ENCODE results near the gene ZNF865. TPM values are rescaled to one million over a fixed set of nuclear protein-coding genes. Genes with fewer than 3 reads are reported as not detected.

Gene ZNF865
- total RNA-seq, 1 experiment from 2014 or later = 21.7 TPM

GRCh38 chr19:55642153-55643002 is 36.9 kb downstream of the ZNF865 start:
- DNase-seq (ENCODE audit: low spot score) = peak; percentile 36
- peaks cover 4% of the 10 kb centered on the region for H3K9me3 Mint-ChIP-seq
- POLR2A ChIA-PET = interaction anchor here (1.0 kb wide), 1 partner anchor 12 kb away, joined by 3 read pairs; the partner anchor contains the start of gene U2AF2
- peak overlapping the region; percentile 89 for H3K4me3 Mint-ChIP-seq
- ATAC-seq = peak; percentile 2; the same call in 1 of the 2 replicates
- H3K27me3 Mint-ChIP-seq (ENCODE audit: low read depth) = peaks cover 9% of the 10 kb centered on the region
- peaks cover 26% of the 10 kb centered on the region for H3K4me1 Mint-ChIP-seq
- CTCF ChIA-PET = interaction anchor here (1.0 to 2.6 kb wide), 5 partner anchors 10 to 181 kb away, joined by 5 to 12 read pairs (median 11); partner anchors contain the start of gene ISOC2
- peaks cover 24% of the 10 kb centered on the region for H3K36me3 Mint-ChIP-seq
- H3K27ac Mint-ChIP-seq = peak overlapping the region; percentile 71; the same call in 1 of the 2 replicates
- TF ChIP-seq, protein P1, sequence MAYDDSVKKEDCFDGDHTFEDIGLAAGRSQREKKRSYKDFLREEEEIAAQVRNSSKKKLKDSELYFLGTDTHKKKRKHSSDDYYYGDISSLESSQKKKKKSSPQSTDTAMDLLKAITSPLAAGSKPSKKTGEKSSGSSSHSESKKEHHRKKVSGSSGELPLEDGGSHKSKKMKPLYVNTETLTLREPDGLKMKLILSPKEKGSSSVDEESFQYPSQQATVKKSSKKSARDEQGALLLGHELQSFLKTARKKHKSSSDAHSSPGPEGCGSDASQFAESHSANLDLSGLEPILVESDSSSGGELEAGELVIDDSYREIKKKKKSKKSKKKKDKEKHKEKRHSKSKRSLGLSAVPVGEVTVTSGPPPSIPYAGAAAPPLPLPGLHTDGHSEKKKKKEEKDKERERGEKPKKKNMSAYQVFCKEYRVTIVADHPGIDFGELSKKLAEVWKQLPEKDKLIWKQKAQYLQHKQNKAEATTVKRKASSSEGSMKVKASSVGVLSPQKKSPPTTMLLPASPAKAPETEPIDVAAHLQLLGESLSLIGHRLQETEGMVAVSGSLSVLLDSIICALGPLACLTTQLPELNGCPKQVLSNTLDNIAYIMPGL (CRISPR knock-in tag; IDR thresholded peaks at IDR 0.05) = peak; percentile 25
- TF ChIP-seq NFE2L1 (CRISPR knock-in tag; IDR thresholded peaks at IDR 0.05) (no peak; the same call in 1 of the 2 replicates), SP1 (CRISPR knock-in tag; conservative IDR thresholded peaks at IDR 0.05) (no peak), AFF4 (CRISPR knock-in tag; IDR thresholded peaks at IDR 0.05; ENCODE audit: borderline replicate concordance) (no peak), ZNF416 (CRISPR knock-in tag; IDR thresholded peaks at IDR 0.05) (no peak; the same call in 1 of the 2 replicates), FOXP1 (CRISPR knock-in tag; IDR thresholded peaks at IDR 0.05; ENCODE audit: borderline replicate concordance) (peak; percentile 81; the same call in 1 of the 2 replicates), E2F1 (CRISPR knock-in tag; IDR thresholded peaks at IDR 0.05) (0 out of 2 replicates have a peak, but pooled peaks have one; percentile 22), ESRRA (CRISPR knock-in tag; IDR thresholded peaks at IDR 0.05; ENCODE audit: borderline replicate concordance) (no peak), ELF4 (CRISPR knock-in tag; IDR thresholded peaks at IDR 0.05; ENCODE audit: low read depth) (no peak), TCF7 (CRISPR knock-in tag; IDR thresholded peaks at IDR 0.05; ENCODE audit: low read depth) (no peak), KAT7 (CRISPR knock-in tag; IDR thresholded peaks at IDR 0.05; ENCODE audit: borderline replicate concordance) (no peak), ZNF423 (CRISPR knock-in tag; IDR thresholded peaks at IDR 0.05) (no peak), ZNF317 (CRISPR knock-in tag; IDR thresholded peaks at IDR 0.05; ENCODE audit: borderline replicate concordance, low read depth) (no peak), OVOL2 (CRISPR knock-in tag; IDR thresholded peaks at IDR 0.05; ENCODE audit: borderline replicate concordance) (no peak), IRF1 (CRISPR knock-in tag; IDR thresholded peaks at IDR 0.05) (0 out of 2 replicates have a peak, but pooled peaks have one; percentile 14), MYBL2 (CRISPR knock-in tag; IDR thresholded peaks at IDR 0.05) (no peak), ZNF138 (CRISPR knock-in tag; conservative IDR thresholded peaks at IDR 0.05) (no peak), ATF3 (CRISPR knock-in tag; conservative IDR thresholded peaks at IDR 0.05) (no peak)
- TF ChIP-seq, protein P2, sequence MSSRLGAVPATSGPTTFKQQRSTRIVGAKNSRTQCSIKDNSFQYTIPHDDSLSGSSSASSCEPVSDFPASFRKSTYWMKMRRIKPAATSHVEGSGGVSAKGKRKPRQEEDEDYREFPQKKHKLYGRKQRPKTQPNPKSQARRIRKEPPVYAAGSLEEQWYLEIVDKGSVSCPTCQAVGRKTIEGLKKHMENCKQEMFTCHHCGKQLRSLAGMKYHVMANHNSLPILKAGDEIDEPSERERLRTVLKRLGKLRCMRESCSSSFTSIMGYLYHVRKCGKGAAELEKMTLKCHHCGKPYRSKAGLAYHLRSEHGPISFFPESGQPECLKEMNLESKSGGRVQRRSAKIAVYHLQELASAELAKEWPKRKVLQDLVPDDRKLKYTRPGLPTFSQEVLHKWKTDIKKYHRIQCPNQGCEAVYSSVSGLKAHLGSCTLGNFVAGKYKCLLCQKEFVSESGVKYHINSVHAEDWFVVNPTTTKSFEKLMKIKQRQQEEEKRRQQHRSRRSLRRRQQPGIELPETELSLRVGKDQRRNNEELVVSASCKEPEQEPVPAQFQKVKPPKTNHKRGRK (CRISPR knock-in tag; IDR thresholded peaks at IDR 0.05; ENCODE audit: borderline replicate concordance) = no peak
- TF ChIP-seq, protein P3, sequence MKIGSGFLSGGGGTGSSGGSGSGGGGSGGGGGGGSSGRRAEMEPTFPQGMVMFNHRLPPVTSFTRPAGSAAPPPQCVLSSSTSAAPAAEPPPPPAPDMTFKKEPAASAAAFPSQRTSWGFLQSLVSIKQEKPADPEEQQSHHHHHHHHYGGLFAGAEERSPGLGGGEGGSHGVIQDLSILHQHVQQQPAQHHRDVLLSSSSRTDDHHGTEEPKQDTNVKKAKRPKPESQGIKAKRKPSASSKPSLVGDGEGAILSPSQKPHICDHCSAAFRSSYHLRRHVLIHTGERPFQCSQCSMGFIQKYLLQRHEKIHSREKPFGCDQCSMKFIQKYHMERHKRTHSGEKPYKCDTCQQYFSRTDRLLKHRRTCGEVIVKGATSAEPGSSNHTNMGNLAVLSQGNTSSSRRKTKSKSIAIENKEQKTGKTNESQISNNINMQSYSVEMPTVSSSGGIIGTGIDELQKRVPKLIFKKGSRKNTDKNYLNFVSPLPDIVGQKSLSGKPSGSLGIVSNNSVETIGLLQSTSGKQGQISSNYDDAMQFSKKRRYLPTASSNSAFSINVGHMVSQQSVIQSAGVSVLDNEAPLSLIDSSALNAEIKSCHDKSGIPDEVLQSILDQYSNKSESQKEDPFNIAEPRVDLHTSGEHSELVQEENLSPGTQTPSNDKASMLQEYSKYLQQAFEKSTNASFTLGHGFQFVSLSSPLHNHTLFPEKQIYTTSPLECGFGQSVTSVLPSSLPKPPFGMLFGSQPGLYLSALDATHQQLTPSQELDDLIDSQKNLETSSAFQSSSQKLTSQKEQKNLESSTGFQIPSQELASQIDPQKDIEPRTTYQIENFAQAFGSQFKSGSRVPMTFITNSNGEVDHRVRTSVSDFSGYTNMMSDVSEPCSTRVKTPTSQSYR (CRISPR knock-in tag; IDR thresholded peaks at IDR 0.05) = 0 out of 2 replicates have a peak, but pooled peaks have one; percentile 35
- TF ChIP-seq, protein P4, sequence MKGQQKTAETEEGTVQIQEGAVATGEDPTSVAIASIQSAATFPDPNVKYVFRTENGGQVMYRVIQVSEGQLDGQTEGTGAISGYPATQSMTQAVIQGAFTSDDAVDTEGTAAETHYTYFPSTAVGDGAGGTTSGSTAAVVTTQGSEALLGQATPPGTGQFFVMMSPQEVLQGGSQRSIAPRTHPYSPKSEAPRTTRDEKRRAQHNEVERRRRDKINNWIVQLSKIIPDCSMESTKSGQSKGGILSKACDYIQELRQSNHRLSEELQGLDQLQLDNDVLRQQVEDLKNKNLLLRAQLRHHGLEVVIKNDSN (CRISPR knock-in tag; IDR thresholded peaks at IDR 0.05) = no peak
